NOMO-1 (cell line): ENCODE measurements around the gene TRIM33.
"Not testable (repeated sequence)": the region's sequence is repeated elsewhere in the genome, so short reads cannot be mapped to it uniquely, and the experiment has no call there.

Experiments used
- DNase-seq, 2 experiments: peaks; one replicate each; lab custom pipeline; 2025; ENCODE audit not compliant: unreplicated experiment in 2 of 2; lab: John Stamatoyannopoulos, UW

The TRIM33 gene

DNA sequence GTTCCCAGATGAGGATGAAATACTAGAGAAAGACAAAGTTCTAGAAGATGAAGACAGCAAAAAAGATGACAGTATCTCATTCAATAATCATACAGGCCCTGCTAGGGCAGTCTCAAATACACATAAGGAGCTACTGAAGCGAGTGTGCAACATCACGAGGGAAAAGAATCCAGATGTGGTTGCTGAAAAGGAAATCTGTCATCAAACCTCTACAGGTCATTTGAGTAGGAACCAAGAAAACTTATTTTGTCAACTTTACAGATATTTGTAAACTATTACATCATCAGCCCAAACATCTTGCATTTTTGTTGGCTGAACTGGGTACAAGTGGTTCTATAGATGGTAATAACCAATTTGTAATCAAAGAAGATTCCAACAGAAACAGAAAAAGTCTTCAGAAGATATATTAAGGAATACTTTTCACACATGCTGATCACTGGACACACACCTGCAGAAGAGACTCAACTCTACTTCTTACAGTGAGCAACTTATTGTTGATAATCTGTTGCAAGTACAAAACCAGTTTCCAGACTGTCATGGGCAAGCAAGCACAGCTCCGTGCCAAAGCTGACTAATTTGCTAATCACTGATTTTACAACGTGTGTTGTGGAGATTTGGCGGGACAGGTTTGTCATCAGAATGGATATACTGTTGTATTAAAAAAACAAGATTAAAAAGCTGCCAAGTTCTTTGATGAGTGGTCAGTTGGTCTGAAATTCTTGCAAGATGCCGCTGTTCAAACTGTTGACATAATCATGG lies 42.1 kb downstream of the TRIM33 start:
- no peak for DNase-seq

- no peak for DNase-seq
Observed at GRCh38 chr1:114468047-114468446, 43.0 kb downstream of the TRIM33 start.

DNA sequence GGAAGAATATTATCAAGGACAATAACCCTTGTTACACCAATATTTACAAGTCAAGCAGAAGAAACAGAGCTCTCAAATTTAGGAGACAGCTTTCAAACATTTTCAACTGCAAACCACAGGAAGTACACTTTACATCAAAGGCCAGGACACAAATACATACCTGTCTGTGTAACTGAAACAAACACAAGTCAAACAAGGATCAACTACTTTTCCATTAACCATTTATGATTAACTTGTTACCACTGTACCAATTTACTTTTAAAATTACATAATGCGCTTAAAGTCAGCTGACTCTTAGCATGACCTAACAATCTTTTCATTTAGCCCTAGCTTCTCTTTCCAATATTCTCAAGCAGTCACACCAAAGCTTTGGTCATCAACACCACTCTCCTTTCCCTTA lies 43.5 kb downstream of the TRIM33 start:
- no peak for DNase-seq

- DNase-seq = no peak
Observed at GRCh38 chr1:114466334-114467014, 44.5 kb downstream of the TRIM33 start.

DNA sequence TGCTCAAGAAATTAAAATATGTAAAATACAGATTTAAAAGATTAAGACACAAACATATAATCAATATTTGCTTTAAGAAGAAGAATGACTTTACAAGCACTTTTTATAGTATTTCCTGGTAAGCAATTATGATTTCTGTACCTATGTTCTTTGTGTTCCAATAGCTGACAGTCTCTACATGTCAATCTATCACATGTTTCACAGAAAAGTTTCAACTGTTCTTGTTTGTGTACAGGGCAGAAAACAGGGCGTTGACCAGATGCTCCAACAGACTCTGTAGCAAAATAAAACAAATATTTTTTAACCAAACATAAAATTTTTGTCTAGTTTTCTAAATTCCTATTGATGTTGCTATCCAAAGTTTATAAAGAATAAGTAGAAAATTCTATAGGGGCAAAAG lies 48.0 kb downstream of the TRIM33 start:
- DNase-seq = no peak

DNA sequence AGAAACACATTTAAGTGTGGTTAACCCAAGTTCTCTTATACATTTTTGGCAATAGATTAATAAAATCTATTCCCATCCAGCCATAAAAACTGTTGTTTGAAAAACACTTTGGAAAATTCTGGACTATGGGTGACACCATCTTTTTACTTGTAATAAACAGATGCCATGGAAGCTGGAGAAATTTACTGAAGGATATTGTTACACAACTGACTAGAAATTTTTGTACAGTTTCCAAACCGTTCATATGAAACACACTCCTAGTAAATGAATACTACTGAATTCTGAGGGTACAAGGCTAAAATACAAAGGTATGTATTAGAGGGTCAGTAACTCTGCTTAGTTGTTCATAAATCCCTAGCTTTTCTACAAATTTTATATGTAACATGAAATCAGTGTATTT lies 48.7 kb downstream of the TRIM33 start:
- no peak for DNase-seq

DNA sequence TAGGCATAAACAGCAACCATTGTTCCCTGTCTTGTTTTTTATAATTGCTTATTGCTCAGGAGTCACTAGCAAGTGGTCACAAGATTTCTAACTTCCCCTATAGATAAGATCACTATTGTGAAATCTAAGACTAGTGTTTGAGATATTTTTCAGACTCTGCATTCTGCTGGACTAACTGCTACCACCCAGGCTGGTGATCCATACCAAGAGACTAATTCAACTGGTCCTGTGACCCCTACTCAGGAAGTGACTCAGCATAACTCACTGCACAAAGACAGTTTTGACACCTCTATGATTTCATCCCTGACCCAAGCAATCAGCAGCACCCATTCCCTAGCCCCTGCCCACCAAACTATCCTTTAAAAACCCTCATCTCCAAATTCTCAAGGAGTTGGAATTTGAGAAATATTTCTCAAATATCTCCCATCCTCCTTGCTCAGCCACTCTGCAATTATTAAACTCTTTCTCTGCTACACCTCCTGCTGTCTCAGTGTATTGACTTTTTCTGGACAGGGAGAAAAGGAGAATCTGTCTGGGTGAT lies 52.7 kb downstream of the TRIM33 start:
- peak in 1 of 2 experiments; percentile 61 for DNase-seq

- no peak for DNase-seq
Observed at GRCh38 chr1:114457675-114458236, 53.2 kb downstream of the TRIM33 start.

DNA sequence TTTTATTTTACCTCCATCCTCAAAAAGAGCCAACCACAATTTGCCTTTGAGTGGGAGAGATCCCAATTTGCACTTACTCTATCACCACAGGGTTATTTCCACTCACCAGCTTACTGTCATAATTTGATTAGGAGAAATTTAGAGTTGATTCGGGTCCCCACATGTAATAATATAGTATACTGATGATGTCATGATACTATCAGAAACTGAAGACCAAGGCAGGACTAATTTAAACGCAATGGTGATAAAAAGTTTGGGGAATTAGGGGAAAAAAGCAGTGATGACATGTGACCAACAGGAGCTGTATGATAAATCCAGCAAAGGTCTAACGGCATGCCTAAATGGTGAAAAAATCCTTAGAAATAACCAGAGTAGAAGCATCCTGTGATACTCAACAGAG lies 54.4 kb downstream of the TRIM33 start:
- no peak for DNase-seq

DNA sequence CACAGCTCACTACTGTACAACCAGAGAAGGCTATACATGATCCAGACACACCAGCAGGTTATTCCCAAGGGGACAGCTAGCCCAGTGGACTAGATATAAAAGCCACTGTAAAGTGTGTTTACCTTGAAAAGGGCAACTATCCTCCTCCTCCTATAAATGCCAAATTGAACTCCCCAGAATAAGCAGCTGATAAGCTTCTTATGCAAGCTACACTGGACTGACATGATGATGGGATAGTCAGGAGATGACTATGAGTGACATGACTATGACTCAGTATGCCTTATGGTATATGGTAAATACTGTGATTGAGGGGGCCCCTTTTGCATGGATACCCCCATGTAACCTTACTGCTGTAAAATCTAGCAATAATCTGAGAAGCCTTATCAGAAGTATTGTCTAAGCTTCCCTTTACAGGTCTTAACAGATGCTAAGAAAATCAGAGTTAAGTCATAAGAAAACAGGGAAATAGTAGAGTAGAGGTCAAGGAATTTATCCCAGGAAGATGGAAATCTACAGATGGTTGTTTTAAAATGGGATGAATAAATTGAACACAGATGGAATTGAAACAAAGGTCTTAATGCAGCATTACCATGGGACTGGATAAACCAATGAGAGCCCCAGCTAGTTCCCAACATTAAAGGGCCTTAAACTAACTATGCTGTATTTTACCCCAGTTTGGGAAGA lies 55.8 kb downstream of the TRIM33 start:
- no peak for DNase-seq

DNA sequence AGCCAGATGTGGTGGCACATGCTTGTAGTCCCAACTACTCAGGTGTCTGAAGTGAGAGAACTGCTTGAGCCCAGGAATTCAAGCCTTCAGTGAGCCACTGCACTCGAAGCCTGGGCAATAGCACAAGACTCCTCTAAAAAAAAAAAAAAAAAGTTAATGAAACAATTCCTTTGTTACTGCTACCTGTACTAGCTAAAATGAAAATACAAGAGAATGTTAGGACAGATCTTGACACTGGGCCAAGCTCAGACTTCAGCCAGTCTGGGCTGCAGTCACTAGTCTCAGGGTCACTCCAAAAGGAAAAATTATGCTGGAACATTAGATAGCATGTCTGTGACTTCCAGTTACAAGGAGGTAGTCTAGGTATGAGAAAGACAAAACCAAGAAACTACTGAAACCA lies 56.5 kb downstream of the TRIM33 start:
- DNase-seq = no peak

DNA sequence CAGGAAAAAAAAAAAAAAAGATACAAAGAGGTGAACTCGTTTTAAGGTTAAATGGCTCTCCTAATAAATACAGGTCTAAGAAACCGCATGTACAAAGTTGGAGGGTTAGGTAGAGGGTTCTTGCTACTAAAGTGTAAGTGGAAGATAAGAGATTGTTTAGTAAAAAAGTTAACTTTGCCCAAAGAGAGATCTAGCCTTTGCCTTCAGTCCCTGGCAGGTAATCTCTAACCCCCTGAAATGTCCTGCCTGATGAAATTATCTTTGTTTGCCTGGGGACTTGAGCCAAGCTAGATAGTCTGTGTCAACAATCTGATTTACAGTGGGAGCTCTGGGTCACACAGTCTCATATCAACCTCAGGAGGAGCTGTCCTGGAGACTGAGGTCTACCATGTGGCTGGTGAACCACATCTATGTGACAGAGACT lies 57.6 kb downstream of the TRIM33 start:
- DNase-seq = no peak

DNA sequence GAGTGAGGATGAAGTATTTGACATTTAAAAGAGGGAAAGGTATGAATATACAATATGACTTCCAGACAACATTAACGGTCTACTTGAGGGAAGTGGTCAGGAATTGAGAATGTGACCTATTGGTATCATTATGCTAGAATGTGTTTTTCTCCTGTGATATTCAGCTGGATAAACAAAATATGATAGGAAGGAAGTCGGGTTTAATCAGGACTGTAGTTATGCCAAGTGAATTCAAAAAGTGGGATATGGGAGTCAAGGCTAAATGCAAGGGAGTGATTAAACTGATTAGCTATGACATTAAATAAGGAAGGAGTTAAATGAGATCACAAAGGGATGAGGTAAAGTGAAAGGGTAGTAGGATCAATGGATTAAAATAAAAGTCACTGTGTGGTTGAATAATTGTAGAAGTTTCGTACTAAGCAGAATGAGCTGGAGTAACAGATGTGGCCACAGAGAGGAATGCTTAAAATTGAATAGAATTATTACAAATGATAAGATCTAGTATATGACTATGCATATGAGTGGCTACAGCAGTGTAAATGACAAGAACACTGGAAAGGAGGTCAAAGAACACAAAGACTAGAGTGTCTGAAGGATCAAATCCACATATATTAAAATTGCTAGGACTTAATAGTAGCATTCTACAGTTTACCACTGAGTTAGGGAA lies 62.5 kb downstream of the TRIM33 start:
- DNase-seq = no peak

GRCh38 chr1:114446198-114446597 lies 64.8 kb downstream of the TRIM33 start:
- DNase-seq = no peak

GRCh38 chr1:114443226-114443625 lies 67.8 kb downstream of the TRIM33 start:
- not testable (repeated sequence) for DNase-seq

DNA sequence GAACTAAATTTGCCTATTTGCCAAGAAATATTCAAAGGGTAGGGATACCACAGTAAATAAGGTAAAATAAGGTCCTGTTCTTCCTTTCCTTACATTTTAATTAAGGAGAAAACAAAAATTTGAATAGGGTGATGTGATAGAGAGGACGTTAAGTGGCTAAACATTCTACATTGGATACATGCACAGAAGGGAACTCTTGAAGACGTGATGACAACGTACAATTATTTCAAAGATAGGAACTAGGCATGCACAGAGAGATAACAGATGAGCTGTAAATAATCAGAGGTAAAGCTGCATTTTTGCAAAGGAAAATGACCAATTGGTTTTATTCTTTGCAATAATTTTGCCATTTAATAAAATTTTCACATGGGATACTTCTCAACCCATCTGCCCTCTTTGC lies 69.7 kb downstream of the TRIM33 start:
- no peak for DNase-seq

DNA sequence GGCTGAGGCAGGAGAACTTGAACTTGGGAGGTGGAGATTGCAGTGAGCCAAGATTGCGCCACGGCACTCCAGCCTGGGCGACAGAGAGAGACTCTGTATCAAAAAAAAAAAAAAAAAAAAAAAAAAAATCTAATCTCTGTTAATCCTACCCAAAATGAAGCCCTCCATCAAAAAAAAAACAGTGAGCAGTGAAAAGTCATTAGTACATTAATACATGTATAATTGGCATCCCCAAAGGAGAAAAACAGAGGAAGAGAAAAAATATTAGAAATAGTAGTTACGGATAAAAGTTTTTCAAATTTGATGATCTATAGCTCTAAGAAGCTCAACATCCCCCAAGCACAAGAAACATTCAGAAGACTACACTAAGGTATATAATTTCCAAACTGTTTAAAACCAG lies 71.6 kb downstream of the TRIM33 start:
- no peak for DNase-seq

- no peak for DNase-seq
Observed at GRCh38 chr1:114437812-114438211, 73.2 kb downstream of the TRIM33 start.

DNA sequence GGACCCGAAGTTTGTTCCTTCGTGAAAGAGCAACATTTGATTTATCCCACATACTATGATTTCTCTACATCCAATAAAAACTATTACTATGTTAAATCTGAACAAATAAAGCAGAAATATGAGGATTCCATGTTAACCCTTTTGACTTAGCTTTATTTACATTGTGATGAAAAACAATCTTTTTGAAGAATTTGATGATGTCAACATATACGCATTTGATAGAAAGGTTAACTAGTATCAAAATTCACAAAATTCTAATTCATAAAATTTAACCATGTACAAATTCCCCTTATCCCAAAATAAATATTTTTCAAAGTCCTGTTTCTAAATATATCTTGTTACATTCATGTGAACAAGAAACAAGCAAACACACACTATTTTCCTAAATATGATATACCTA lies 74.2 kb downstream of the TRIM33 start:
- no peak for DNase-seq

GRCh38 chr1:114435088-114435715 lies 75.8 kb downstream of the TRIM33 start:
- DNase-seq = no peak
